Fibroblast of skin of right biceps (primary cell): ENCODE measurements around the gene POP5.
"Not testable (repeated sequence)": the region's sequence is repeated elsewhere in the genome, so short reads cannot be mapped to it uniquely, and the experiment has no call there.

Experiments
- DNase-seq: peaks from one replicate; pipeline ENCODE4 v3.0.0-alpha.2; 2013

Gene POP5

GRCh38 chr12:120580787-120581723 is at the start of gene POP5:
TSS of gene POP5 (minus strand) at chr12:120581402. CDS start at chr12:120581362, 40 bp downstream.
- DNase-seq, result peak; percentile 96

- DNase-seq, result no peak
Observed at GRCh38 chr12:120630104-120630892, 49.1 kb upstream of the POP5 start.

GRCh38 chr12:120628919-120629318 is 47.7 kb upstream of the POP5 start:
- no peak for DNase-seq

GRCh38 chr12:120625557-120626419 is 44.6 kb upstream of the POP5 start:
- DNase-seq, result no peak

GRCh38 chr12:120620624-120621023 is 39.4 kb upstream of the POP5 start:
- DNase-seq, result no peak

- no peak for DNase-seq
Observed at GRCh38 chr12:120618954-120619615, 37.9 kb upstream of the POP5 start.

GRCh38 chr12:120617767-120618166 is 36.6 kb upstream of the POP5 start:
- DNase-seq, result not testable (repeated sequence)

- DNase-seq, result not testable (repeated sequence)
Observed at GRCh38 chr12:120617193-120617592, 36.0 kb upstream of the POP5 start.

- no peak for DNase-seq
Observed at GRCh38 chr12:120614848-120615247, 33.6 kb upstream of the POP5 start.

- DNase-seq, result not testable (repeated sequence)
Observed at GRCh38 chr12:120611534-120611933, 30.3 kb upstream of the POP5 start.

- DNase-seq, result no peak
Observed at GRCh38 chr12:120610560-120610959, 29.4 kb upstream of the POP5 start.

- DNase-seq, result not testable (repeated sequence)
Observed at GRCh38 chr12:120602416-120602815, 21.2 kb upstream of the POP5 start.

GRCh38 chr12:120599672-120600552 is 18.7 kb upstream of the POP5 start:
- DNase-seq, result no peak

GRCh38 chr12:120598674-120599463 is 17.7 kb upstream of the POP5 start:
- peak; percentile 20 for DNase-seq

GRCh38 chr12:120597861-120598260 is 16.7 kb upstream of the POP5 start:
- DNase-seq, result no peak

- no peak for DNase-seq
Observed at GRCh38 chr12:120596901-120597300, 15.7 kb upstream of the POP5 start.

GRCh38 chr12:120592121-120593049 is 11.2 kb upstream of the POP5 start:
- DNase-seq, result no peak

GRCh38 chr12:120590741-120591407 is 9.7 kb upstream of the POP5 start:
- no peak for DNase-seq
